T1000 (cell line): ENCODE results near the gene CTBP2.
"Not testable (repeated sequence)": the region's sequence is repeated elsewhere in the genome, so short reads cannot be mapped to it uniquely, and the experiment has no call there.

ENCODE experiments used
- DNase-seq: peaks from one replicate; lab custom pipeline; 2025; ENCODE audit warnings: mixed read lengths; lab: John Stamatoyannopoulos, UW

Gene CTBP2

DNA sequence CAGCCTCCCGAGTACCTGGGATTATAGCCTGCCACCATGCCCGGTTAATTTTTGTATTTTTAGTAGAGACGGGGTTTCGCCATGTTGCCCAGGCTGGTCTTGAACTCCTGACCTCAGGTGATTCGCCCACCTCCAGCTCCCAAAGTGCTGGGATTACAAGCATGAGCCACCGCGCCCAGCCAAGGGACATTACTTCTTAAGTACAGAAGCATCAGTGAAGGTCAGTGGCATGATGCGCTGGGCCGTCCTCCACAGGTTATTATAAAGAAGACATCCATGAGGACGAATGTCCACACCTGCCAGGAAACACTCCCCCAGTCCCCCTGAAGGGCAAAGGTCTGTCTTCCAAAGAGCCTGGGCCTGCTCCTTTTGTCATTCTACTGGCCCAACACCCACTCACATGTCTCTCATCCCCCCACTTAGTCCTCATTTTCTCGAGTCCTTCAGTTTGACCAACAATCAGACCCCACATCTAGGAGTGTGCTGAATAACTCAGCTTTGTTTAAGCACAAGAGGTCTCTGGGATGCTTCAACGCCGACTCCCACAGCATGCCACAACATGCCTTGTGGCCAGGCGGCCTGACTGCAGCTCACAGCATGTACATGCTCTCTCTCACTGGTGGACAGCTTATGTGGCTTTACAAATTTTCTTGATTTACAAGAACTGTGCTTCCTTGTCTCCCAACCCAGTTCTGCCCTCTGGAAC, 73.0 kb downstream of the CTBP2 start:
- no peak for DNase-seq

DNA sequence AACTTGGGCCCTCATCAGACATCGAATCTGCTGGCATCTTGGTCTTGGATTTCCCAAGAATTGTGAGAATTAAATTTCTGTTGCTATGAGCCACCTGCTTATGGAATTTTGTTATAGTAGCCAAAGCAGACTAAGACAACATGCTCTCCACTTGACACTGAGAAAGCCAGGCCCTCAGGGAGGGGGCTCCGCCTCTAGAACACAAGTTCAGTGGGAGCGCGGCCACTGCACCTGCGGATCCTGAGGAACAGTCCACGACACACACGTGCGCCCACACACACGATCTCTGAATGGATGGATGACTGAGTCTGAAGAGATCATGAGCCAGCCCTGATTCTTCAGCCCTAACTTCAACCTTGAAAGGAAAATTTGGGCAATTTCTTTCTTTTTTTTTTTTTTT, 73.7 kb downstream of the CTBP2 start:
- DNase-seq = no peak

DNA sequence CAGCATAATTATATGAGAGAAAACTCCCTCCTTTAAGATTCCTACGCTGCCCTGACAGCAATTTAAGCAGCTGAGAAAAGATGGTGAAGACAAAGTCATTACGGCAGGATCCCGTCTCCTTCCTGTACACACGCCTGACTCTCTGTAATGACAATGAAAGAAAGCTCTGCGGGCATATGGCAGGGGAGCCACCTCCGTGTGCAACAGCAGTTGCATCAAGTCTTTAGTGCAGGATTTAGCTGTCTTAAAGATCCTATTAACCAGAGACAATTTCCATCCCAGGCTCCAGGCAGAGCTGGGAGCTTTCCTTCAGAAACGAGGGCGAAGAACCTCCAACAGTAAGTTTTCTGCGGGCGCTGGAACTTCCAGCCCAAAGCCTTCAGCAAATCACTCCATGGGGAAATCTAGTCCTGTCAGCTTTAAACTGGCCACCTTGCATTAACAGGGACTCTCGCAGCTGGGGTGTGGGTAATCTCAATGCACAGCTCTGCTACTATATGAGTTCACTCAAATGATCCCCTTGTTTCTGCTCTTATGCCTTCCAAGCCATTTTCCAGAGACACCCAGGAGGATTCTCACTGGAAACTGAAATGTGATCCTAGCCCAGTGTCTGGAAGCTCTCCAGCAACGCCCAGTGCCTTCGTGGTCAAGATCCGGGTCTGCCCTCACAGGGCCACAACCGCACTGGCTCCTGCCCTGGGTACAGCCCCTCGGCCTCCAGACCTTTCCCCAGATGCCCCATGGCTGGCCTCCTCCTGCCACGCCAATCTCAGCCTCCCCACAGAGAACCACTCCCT, 74.9 kb downstream of the CTBP2 start:
- no peak for DNase-seq

DNA sequence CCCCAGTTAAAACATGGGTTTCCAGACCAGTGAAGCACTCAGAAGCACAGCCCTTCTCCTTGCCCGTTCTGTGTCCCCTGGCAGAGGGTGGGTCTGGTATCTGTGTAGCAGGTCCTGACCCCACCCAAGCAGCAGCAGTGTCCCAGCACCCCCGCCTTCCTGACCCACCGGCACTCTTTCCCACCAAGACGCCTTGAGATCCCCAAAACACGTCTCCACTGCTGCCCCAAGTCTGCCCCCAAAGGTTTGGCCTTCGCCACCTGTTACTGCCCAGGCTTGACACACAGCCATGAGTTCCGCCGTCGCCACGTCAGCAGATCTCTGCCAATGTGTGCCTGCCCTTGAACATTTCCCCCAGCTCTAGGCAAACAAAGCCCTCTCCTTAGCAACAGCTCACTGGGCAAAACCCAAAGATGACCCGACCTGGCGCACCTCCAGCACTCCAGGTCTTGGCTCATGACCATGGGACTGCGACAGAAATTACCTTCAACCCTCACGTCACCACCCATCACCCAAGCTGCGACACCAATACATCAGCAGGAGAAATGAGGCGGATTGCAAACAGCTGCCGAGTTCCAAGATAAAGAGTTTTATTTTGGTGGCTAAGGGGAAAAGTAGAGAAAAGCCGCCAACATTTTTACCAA, 75.6 kb downstream of the CTBP2 start:
- DNase-seq = no peak

DNA sequence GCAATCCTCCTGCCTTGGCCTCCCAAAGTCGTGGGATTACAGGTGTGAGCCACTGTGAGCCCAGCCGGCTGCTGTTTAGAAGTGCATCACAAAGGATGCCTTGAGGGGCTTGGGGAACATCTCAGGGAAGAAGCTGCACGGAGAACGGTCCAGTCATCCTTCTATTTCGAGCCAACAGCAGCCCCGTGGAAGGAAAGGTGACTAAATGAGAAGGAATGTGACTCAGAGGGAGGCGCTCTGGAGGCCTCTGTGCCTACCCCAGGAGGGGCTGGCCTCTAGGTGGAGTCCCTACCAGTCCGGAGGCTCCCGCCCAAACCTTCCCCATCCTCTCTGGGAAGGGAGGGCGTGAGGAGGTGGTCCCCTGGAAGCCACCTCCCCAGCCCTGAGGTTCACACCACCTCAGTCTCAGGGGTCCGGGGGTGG, 76.2 kb downstream of the CTBP2 start:
- DNase-seq = peak; percentile 81

- no peak for DNase-seq
These were observed 76.8 kb downstream of the CTBP2 start for GRCh38 chr10:125083576-125083920.

DNA sequence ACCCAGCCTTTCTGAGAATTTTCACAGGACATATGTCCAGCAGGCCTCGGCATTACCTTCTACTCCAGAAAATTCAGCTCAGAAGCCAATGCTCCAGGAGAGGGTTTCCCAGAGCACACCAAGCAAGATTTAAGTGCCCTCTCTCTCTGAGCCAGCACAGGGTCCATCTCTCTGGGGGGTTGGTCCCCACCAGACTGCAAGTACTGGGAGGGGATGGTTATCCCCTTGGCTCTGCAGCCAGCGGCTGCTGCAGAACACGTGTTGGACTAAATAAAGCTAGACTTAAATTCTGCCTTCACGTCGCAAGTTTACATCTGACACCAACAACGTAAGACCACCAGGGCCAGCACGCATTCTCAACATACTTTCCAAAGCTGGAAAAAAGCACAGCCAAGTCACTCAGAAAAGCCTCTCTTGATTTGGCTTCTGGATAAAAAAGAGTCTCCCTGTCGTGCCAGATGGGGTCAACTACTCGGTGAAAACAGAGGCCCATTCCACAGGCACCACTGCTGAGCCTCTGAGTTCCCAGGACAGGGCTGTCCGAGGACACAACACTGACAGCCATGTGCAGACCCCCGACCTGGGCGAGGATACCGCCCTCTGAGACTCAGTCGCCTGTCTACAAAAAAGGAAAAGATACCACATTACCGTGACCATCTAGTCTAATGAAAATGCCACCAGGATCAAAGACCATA, 77.3 kb downstream of the CTBP2 start:
- no peak for DNase-seq

GRCh38 chr10:125082471-125082870, 77.9 kb downstream of the CTBP2 start:
- DNase-seq = not testable (repeated sequence)

DNA sequence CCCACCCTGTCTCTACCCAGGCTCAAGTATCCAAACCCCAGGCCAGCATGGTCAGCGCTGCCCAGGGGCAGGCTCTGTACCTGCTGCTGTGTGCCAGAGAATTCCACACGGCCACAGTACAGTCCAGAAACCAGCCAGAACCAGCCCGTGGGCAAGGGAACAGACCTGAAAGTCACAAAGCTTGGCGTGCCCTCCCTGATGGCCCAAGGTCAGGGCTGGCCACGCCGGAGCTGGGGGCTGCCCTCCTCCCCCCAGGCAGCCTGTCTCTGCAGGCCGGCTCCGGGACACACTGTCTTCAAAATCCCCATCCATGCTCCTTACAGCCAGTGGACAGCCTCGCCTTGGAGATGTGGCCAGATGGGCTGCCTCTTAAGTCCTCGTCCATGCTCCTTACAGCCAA, 78.4 kb downstream of the CTBP2 start:
- no peak for DNase-seq

DNA sequence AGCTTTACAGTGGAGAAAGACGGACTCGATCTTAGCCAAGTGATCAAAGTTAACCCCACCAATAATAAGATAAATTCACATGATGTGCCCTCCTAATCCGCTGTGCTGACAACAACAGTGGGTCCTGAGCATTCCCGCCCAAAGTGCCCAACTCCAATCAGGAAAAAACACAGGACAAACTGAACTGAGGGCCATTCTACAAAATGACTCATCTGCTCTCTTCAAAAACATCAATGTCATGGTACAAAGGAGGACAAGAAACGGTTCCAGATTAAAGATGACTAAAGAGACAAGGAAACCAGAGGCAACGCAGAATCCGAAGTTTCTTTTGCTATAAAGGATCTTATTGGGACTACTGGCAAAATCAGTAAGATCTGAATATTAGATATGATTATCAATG, 79.4 kb downstream of the CTBP2 start:
- DNase-seq = no peak

DNA sequence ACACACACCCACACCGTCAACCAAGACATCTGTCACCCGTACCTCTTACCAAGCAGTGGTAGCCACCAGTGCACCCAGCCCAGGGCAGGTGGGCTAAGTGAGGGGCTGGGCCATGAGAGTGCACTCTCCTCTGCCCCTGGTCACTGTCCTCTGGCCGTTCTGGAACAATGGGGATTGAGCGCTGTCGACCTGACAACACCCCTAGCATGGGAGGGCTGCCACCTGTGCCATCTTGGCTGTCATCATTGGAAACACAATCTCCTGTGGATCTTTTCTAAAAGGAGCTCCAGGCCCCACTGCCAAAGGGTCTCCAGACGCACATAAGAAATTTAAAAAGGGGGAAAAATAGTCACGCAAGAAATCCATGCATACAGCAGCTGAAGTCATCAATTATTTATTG, 80.1 kb downstream of the CTBP2 start:
- DNase-seq = no peak

GRCh38 chr10:125079091-125079600, 81.2 kb downstream of the CTBP2 start:
- no peak for DNase-seq

DNA sequence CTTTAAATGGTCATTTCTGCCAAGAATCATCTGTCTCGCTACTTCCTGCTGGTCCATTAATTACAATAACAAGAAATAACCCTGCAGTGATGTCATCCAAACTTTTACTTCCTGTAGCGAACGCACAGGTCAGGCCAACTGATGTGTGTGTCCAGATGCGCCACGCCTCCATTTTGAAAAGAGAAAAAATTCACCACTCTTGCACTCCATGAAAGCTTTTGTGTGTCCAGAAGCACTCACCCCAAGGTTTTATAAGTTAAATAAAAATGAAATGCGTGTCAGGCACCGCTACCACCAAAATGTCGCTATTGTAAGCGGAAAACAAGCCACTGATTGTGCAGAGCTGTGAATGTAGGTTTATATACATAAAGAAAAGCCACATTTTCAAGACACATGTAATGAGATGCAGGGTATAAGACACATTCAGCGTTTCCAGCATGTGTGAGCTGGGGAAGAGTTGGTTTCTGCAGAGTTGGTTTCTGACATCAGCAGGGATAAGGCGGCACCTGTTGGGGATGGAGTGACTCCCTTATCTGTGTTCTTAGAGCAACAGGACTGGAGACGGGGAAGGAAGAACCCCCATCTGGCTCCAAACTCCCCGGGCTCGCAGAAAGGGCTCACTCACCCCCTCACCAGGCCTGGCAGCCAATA, 83.3 kb downstream of the CTBP2 start:
- no peak for DNase-seq

DNA sequence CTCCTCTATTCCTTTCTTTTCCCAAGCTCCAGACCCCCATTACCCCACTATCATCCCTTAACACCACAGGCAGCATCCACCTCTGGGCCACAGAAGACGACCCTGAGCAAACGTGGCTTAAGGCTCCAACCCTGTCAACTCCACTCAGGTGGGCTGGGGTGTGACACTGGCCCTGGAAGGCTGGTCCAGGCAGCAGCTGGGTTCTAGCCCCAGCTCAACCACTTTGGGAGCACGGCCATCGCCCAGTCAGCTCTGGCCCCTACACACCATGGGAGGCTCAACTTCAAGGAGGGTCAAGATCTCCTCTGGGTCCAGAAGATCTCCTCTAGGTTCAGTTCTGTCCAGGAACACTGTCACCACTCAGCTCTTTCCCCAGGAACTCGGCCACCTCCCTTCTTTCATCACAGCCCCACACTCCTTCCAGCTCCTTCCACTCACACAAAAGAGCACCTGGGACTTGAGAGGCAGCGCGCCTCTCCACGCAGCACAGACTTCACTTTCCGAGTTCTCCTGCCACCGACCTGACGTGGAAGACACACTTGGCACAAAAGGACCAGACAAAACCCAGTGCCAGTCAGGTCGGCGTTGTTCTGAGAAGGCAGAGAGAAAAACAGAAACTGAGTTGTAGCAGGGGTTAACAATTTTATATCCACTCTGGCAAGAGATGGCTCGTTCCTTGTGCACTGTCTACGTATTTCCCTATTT, 84.1 kb downstream of the CTBP2 start:
- DNase-seq = no peak

- DNase-seq = no peak
These were observed 86.4 kb downstream of the CTBP2 start for GRCh38 chr10:125073996-125074395.

- no peak for DNase-seq
These were observed 87.6 kb downstream of the CTBP2 start for GRCh38 chr10:125072794-125073193.

GRCh38 chr10:125071008-125071407, 89.4 kb downstream of the CTBP2 start:
- DNase-seq = no peak

DNA sequence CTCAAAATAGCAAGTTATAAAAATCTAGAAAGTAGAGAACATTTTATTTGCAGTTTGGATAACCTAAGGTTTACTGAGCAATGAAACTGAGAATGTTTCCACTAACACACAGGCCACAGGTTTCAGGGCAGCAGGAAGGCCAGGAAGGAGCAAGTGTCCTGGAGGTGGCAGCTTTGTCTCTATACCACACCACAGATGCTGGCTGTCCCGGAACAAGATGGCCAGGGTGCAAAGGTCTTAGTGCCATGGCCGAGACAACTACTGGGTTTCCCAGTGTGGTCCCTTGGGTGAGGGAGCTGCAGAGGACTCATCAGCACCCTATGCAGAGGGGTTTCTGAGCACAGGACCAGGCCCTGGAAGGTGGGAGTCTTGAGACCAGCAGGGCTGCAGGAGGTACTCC, 92.0 kb downstream of the CTBP2 start:
- DNase-seq = no peak

DNA sequence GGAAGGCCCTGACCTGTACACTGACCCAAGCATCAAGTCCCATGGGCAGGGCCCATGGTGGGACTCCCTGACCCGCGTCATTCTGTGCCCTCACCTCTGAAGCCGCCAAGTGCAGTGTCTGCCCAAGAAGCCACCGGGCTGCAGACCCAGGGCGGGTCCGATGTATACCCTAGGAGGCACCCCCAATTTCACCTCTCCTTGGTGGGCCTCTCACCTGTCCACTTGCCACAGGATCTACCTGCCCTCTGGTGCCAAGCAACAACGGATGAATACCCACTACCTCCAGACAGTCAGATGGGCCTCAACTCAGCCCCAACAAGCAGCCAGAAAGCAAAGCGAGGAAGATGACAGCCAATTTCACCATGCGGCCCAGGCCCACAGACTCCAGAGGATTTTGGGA, 92.6 kb downstream of the CTBP2 start:
- DNase-seq = no peak

DNA sequence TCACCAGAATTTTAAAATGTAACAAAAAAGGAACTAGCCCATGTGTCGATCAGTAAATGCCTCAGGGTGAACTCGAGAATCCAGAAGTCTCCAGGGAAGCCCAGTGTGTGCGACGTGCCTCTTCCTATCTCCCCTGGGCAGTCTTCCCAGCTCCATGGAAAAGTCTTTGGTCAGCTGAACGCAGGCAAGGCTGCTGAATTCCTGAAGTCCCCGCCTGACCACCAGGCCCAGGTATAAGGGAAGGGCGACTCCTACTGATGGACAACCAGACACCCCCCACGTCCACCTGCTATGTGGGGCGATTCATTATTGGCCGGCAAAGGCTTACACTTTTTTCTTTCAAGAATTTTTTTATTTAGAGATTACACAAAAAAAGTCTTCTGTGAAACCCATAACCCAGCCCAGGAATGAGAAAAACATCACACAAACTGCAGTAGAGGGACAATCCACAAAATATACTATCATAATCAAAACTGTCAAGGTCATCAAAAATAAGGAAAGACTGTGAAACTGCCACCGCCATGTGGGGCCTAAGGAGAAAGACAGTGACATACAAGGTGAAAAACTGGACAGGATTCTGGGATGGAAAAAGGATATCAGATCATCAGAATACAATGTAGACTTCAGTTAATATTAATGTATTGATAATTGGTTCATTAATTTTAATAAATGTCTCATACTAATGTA, 93.5 kb downstream of the CTBP2 start:
- DNase-seq = no peak
